ENCODE results near the gene NCOA1.

DNA sequence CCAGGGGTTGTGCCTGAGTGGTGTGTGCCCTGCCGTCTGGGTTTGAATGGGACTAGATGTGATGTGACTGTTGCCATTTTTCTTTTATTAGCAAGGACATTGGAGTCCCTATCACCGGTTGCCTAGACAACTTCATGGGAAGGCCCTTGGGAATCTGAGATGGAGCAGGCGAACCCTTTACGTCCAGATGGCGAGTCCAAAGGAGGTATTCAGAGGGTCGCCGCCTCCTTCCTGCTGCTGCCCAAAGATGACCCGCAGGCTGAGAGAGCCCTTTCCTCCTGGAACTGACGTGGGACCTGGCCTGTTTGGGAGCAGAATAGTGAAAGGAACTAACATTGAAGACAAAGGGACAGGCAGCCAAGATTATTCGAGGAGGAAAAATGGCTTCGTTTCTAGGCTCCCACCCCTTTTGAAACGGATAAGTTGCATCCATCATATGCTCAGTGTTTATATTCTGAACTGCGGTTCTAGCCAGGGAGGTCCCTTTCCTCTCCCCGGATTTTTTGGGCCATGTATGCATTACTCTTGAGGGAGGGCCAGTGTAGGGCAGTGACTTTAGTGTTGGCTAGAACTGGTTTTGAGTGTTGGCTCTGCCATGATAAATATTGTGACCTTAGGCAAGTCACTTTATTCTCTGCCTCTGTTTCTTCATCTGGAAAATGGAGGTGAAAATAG is 302.8 kb downstream of the NCOA1 start:
- TF ChIP-seq POLR2A (IDR thresholded peaks at IDR 0.05) (no peak), CTCF (IDR thresholded peaks at IDR 0.05) (no peak)

Measured in vagina (tissue), 2 donors.